ENCODE data around the gene GLT1D1.

Gene GLT1D1

DNA sequence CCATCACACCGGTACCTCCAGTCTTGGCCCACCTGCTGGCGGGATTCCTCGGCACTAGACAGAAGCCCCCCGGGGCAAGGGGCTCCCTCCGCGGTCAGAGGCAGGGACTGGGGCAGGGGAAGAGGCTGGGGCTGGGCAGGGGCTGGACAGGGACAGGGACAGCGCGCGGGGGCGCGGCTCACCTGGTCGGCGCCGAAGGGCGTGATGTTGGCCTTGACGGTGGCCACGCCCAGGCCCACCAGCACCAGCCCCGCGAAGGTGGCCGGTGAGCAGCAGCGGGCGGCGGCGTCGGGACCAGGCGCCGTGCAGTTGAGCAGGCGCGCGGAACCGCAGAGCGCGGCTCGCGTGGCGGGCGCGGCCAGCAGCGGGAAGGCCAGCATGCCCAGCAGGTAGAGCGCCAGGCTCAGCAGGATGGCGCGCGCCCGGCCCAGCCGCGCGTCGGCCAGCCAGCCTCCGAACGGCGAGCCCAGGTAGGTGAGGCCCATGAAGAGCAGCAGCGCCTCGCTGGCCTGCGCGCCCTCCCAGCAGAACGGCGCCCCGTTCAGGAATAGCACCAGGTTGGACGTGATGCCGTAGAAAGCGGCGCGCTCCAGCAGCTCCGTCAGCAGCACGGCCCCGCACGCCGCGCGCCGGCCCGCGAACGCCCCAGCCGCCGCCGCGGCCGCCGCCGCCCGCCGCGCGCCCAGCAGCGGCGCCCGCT, 29.9 kb upstream of the GLT1D1 start:
- Histone ChIP-seq H3K36me3 (ENCODE audit: low read length) (peaks cover 6% of the 10 kb centered on the region; the same call in 1 of the 2 replicates), H3K27me3 (ENCODE audit: low read length) (no peaks in the 10 kb centered on the region), H3K4me3 (ENCODE audit: insufficient read depth, low read length, poor library complexity, severe bottlenecking) (peak overlapping the region; percentile 86), H4K20me1 (ENCODE audit: low read depth, low read length) (no peaks in the 10 kb centered on the region; the same call in 1 of the 2 replicates), H3K9me3 (ENCODE audit: insufficient read depth, low read length) (no peaks in the 10 kb centered on the region), H3K9ac (ENCODE audit: low read length) (peak overlapping the region; percentile 97), H3K9me2 (replicated peaks; ENCODE audit: insufficient read depth, low read length) (no peaks in the 10 kb centered on the region), H3K4me2 (ENCODE audit: low read depth, low read length, poor library complexity, severe bottlenecking) (peak overlapping the region; percentile 99), H3K79me2 (ENCODE audit: insufficient read depth, low read length) (peaks cover 50% of the 10 kb centered on the region), H2AFZ (ENCODE audit: low read depth, low read length, severe bottlenecking) (no peak overlapping the region), H3F3A (ENCODE audit: insufficient read depth) (peaks cover 27% of the 10 kb centered on the region), H3K27ac (ENCODE audit: low read depth, low read length) (peak overlapping the region; percentile 98)
- no peak for TF ChIP-seq EZH2phosphoT487 (conservative IDR thresholded peaks at IDR 0.05; ENCODE audit: low read length)
- TF ChIP-seq, protein P1, sequence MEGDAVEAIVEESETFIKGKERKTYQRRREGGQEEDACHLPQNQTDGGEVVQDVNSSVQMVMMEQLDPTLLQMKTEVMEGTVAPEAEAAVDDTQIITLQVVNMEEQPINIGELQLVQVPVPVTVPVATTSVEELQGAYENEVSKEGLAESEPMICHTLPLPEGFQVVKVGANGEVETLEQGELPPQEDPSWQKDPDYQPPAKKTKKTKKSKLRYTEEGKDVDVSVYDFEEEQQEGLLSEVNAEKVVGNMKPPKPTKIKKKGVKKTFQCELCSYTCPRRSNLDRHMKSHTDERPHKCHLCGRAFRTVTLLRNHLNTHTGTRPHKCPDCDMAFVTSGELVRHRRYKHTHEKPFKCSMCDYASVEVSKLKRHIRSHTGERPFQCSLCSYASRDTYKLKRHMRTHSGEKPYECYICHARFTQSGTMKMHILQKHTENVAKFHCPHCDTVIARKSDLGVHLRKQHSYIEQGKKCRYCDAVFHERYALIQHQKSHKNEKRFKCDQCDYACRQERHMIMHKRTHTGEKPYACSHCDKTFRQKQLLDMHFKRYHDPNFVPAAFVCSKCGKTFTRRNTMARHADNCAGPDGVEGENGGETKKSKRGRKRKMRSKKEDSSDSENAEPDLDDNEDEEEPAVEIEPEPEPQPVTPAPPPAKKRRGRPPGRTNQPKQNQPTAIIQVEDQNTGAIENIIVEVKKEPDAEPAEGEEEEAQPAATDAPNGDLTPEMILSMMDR (IDR thresholded peaks at IDR 0.05; ENCODE audit: insufficient read depth, low read length, poor library complexity, severe bottlenecking), result no peak

DNA sequence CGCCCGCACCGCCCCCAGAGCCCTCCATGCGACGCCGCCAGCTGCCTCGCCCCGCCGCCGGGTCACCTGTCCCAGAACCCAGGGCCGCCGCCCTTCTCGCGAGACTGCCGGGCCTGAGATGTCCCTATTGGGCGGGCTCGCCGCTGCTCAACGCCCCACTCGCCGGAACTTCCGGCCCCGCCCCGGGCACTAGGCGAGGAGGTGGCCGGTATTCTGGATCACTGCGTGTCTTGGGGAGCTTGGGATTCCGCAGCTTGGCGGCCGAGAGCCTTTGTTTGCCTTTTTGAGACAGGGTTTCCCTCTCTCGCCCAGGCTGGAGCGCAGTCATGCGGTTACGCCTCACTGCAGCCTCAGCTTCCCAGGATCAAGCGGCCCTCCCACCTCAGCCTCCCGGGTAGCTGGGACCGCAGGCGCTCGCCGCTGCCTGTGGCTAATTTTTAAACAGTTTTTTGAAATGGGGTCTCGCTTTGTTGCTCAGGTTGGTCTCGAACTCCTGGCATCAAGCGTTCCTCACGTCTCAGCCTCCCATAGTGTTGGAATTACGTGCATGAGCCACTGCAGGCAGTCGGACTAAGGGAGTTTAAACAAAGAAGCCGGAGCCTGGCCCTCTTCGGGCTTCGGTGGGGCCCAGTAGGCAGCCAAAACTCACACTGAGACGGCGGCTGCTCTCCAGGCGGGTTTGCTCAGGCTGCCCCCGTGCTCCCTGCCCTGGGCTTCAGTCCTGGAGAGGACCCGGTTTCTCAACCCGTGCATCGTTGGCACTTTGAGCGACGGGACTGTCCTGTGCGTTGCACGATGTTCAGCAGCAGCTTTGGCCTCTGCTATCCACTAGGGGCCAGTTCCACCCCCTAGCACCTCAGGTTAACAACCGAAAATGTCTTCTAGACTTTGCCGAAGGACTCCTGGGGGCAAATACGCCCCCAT, 29.1 kb upstream of the GLT1D1 start, which contains the start of gene SLC15A4:
TSS of gene SLC15A4 (minus strand) at position 43 of the 924 bp plus-strand sequence. CDS start at position 28, 15 bp downstream.
- Histone ChIP-seq H3K79me2 (ENCODE audit: insufficient read depth, low read length) (peaks cover 42% of the 10 kb centered on the region), H3K27ac (ENCODE audit: low read depth, low read length) (peak within 1 kb of the TSS; percentile 98), H3K4me2 (ENCODE audit: low read depth, low read length, poor library complexity, severe bottlenecking) (peak within 1 kb of the TSS; percentile 99), H3K9me2 (replicated peaks; ENCODE audit: insufficient read depth, low read length) (no peaks in the 10 kb centered on the region), H2AFZ (ENCODE audit: low read depth, low read length, severe bottlenecking) (no peak within 1 kb of the TSS), H3K9ac (ENCODE audit: low read length) (peak within 1 kb of the TSS; percentile 97), H3F3A (ENCODE audit: insufficient read depth) (peaks cover 23% of the 10 kb centered on the region), H3K9me3 (ENCODE audit: insufficient read depth, low read length) (no peaks in the 10 kb centered on the region), H3K4me3 (ENCODE audit: insufficient read depth, low read length, poor library complexity, severe bottlenecking) (peak within 1 kb of the TSS; percentile 96), H4K20me1 (ENCODE audit: low read depth, low read length) (no peaks in the 10 kb centered on the region; the same call in 1 of the 2 replicates), H3K27me3 (ENCODE audit: low read length) (no peaks in the 10 kb centered on the region), H3K36me3 (ENCODE audit: low read length) (peaks cover 6% of the 10 kb centered on the region; the same call in 1 of the 2 replicates)
- no peak for TF ChIP-seq EZH2phosphoT487 (conservative IDR thresholded peaks at IDR 0.05; ENCODE audit: low read length)
- TF ChIP-seq, protein P1 (IDR thresholded peaks at IDR 0.05; ENCODE audit: insufficient read depth, low read length, poor library complexity, severe bottlenecking), result no peak

DNA sequence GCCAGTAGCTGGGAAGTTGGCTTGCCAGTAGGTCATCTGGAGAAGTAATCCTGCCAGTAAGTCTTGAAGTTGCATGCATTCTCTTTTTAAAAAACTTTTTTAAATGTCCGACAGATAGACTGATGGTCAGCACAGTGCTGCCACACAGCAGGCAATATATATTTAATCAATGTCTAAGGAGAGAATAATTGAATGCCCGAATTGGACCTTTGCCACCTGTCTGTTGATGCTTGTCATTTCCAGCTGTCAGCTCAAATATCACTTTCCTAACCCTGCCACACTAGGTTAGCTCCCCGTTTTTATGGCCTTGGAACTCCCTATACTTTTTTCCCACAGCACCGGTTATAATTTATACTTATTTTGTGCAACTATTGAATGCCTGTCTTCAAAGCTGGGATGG, 27.4 kb upstream of the GLT1D1 start:
- Histone ChIP-seq H2AFZ (ENCODE audit: low read depth, low read length, severe bottlenecking) (no peak overlapping the region), H4K20me1 (ENCODE audit: low read depth, low read length) (no peaks in the 10 kb centered on the region), H3F3A (ENCODE audit: insufficient read depth) (peaks cover 38% of the 10 kb centered on the region), H3K79me2 (ENCODE audit: insufficient read depth, low read length) (peaks cover 26% of the 10 kb centered on the region), H3K36me3 (ENCODE audit: low read length) (peaks cover 6% of the 10 kb centered on the region; the same call in 1 of the 2 replicates), H3K9me3 (ENCODE audit: insufficient read depth, low read length) (no peaks in the 10 kb centered on the region), H3K27ac (ENCODE audit: low read depth, low read length) (no peak overlapping the region), H3K4me3 (ENCODE audit: insufficient read depth, low read length, poor library complexity, severe bottlenecking) (no peak overlapping the region), H3K9ac (ENCODE audit: low read length) (no peak overlapping the region), H3K4me2 (ENCODE audit: low read depth, low read length, poor library complexity, severe bottlenecking) (no peak overlapping the region), H3K9me2 (replicated peaks; ENCODE audit: insufficient read depth, low read length) (no peaks in the 10 kb centered on the region), H3K27me3 (ENCODE audit: low read length) (no peaks in the 10 kb centered on the region)
- TF ChIP-seq, protein P1 (IDR thresholded peaks at IDR 0.05; ENCODE audit: insufficient read depth, low read length, poor library complexity, severe bottlenecking), result no peak
